Transverse colon (tissue), 4 donors: ENCODE measurements around the gene NEK11. TPM values are rescaled to one million over a fixed set of nuclear protein-coding genes. Genes with fewer than 3 reads are reported as not detected.

Experiments used
- DNase-seq: peaks from one replicate; pipeline ENCODE4 v3.0.0-alpha.2; 2019
- H3K27ac ChIP-seq, 4 donors: fragments of 200-600 bp; sonication (generic); 2 replicates each; pipeline ENCODE4 v1.5.1; 2016 to 2018; ENCODE audit warnings: inconsistent platforms in 4 of 4
- H3K27me3 ChIP-seq: fragments of 200-600 bp; sonication (generic); 2 replicates; pipeline ENCODE4 v1.5.1; 2017; ENCODE audit warnings: inconsistent platforms
- H3K36me3 ChIP-seq, 4 donors: fragments of 200-600 bp; sonication (generic); 2 replicates each; pipeline ENCODE4 v1.5.1; 2017 to 2019; ENCODE audit warnings: inconsistent platforms in 4 of 4
- H3K4me1 ChIP-seq, 4 donors: fragments of 200-600 bp; sonication (generic); 2 replicates each; pipeline ENCODE4 v1.5.1; 2017 to 2020; ENCODE audit warnings: inconsistent platforms in 4 of 4
- H3K4me3 ChIP-seq, 4 donors: fragments of 200-600 bp; sonication (generic); 1 replicate in 1 of 4; 2 replicates in 3 of 4; pipeline versions ENCODE4 v1.5.1 to v1.6.1; 2017 to 2019; ENCODE audit warnings: inconsistent platforms in 4 of 4
- H3K9me3 ChIP-seq, 2 donors: fragments of 200-600 bp; sonication (generic); 2 replicates each; pipeline ENCODE4 v1.5.1; 2017 to 2019; ENCODE audit warnings: inconsistent platforms in 2 of 2
- EP300 ChIP-seq: sonication (generic); formaldehyde crosslinking; IDR thresholded peaks from one replicate; pipeline ENCODE4 v1.6.1; 2017; ENCODE audit warnings: antibody characterized with exemption, low read depth
- POLR2A ChIP-seq: fragments of 450-650 bp; IDR thresholded peaks from one replicate; pipeline ENCODE4 v1.6.1; 2016; ENCODE audit warnings: antibody characterized with exemption, mild to moderate bottlenecking, moderate library complexity
- POLR2AphosphoS5 ChIP-seq, 3 donors: sonication (generic); formaldehyde crosslinking; IDR thresholded peaks; one replicate each; pipeline ENCODE4 v1.6.1; 2016; ENCODE audit warnings: antibody characterized with exemption in 3 of 3
- WGBS, 2 donors: methylation state at CpG; one replicate each; pipeline ENCODE4 v1.1.5; 2018; ENCODE audit warnings: low coverage in 1 of 2; 5-methylcytosine and 5-hydroxymethylcytosine counted together
- in situ Hi-C, 4 donors: fragments of 200-750 bp; cut with MboI; loops; one replicate each; pipeline versions ENCODE4 v1.15.0 to v1.15.1; 2017; ENCODE audit warnings: low sequenced_read_pairs in 3 of 4, low pct_ligation_motif_present in 1 of 4, low pct_unique_long_range_greater_than_20kb in 1 of 4
- intact Hi-C: fragments of 100-400 bp; cut with DNase I; formaldehyde crosslinking; loops from one replicate; pipeline ENCODE4 v1.15.1; 2023; ENCODE audit warnings: low total_unique reads
- total RNA-seq, 4 donors: library from RNA; depleted of rRNA; stranded (reverse); fragments of >200 nt; gene quantifications; one replicate each; pipeline ENCODE4 v1.1.0, GENCODE V29; 2016
- TF ChIP-seq, protein P1 (sequence below), 5 experiments: fragments of 200-600 bp in 3 of 5; fragments of 450-650 bp in 2 of 5; sonication (generic) in 3 of 5; IDR thresholded peaks; 1 replicate in 2 of 5; 2 replicates in 3 of 5; pipeline ENCODE4 v1.5.1; 2016 to 2017; ENCODE audit warnings: antibody characterized with exemption in 5 of 5, inconsistent platforms in 3 of 5, mild to moderate bottlenecking in 2 of 5, moderate library complexity in 1 of 5

The NEK11 gene
- total RNA-seq, 4 donors from 2014 or later = 4.6 to 12.3 (median 8.5) TPM

DNA sequence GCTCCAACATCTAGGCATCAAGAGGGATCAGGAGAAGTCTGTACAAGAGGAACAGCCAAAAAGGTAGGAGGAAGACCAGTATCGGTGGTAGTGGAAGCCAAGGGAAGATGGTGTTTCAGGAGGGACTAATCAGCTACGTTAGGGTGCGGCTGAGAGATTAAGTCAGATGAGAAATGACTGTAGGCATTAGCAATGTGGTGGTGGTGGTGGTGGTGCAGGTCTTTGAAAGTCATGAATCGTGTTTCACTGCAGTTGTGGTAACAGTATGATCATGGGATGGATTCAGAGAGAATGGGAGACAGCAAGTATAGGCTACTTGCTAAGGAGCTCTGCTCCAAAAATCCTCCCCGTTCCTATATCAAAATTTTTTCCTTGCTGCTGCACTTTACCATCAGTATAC lies 35.6 kb upstream of the NEK11 start:
- no peak for TF ChIP-seq POLR2A
- no peak for TF ChIP-seq EP300
- no peak for TF ChIP-seq POLR2AphosphoS5 (IDR thresholded peaks at IDR 0.05)
- TF ChIP-seq, protein P1, sequence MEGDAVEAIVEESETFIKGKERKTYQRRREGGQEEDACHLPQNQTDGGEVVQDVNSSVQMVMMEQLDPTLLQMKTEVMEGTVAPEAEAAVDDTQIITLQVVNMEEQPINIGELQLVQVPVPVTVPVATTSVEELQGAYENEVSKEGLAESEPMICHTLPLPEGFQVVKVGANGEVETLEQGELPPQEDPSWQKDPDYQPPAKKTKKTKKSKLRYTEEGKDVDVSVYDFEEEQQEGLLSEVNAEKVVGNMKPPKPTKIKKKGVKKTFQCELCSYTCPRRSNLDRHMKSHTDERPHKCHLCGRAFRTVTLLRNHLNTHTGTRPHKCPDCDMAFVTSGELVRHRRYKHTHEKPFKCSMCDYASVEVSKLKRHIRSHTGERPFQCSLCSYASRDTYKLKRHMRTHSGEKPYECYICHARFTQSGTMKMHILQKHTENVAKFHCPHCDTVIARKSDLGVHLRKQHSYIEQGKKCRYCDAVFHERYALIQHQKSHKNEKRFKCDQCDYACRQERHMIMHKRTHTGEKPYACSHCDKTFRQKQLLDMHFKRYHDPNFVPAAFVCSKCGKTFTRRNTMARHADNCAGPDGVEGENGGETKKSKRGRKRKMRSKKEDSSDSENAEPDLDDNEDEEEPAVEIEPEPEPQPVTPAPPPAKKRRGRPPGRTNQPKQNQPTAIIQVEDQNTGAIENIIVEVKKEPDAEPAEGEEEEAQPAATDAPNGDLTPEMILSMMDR (IDR thresholded peaks at IDR 0.05) = no peak
- Histone ChIP-seq H3K4me3 (no peak overlapping the region), H3K27me3 (no peaks in the 10 kb centered on the region), H3K4me1 (no peaks in the 10 kb centered on the region), H3K36me3 (peaks cover 0 to 10% (median 3%) of the 10 kb centered on the region in 4 donors), H3K27ac (no peak overlapping the region), H3K9me3 (no peaks in the 10 kb centered on the region)
- WGBS, 2 donors = 93 to 98% methylated on average over 5 of the region's 5 CpGs
- in situ Hi-C loops = no loop called here
- intact Hi-C loops = no loop called here
- DNase-seq = no peak

DNA sequence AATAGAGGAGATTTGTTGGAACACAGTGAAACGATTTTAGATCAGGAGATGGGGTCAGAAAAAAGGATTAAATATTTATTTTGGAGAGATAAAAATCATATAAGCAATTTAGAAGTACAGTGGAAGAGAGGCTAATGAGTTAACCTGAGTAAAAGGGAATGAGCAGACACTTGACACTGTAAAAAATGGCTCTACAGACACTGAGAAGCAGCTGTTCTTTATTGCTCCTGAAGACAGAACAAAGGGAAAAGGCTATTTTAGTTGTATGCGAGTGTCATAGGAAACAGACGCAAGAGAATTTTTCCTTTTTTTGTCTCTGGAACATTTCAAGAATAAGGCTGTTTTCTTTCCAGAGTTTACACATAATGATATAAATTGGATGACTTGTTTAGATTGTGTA lies 34.3 kb upstream of the NEK11 start:
- Histone ChIP-seq H3K36me3 (peaks cover 0 to 18% (median 3%) of the 10 kb centered on the region in 4 donors), H3K4me1 (no peaks in the 10 kb centered on the region), H3K27ac (no peak overlapping the region), H3K9me3 (no peaks in the 10 kb centered on the region), H3K4me3 (no peak overlapping the region), H3K27me3 (no peaks in the 10 kb centered on the region)
- WGBS, 2 donors = 58 to 73% methylated on average over 3 of the region's 3 CpGs
- intact Hi-C loops (no loop called here), in situ Hi-C loops (no loop called here)
- TF ChIP-seq, protein P1 (IDR thresholded peaks at IDR 0.05) = no peak
- TF ChIP-seq POLR2A (no peak), EP300 (no peak), POLR2AphosphoS5 (IDR thresholded peaks at IDR 0.05) (no peak)
- no peak for DNase-seq

DNA sequence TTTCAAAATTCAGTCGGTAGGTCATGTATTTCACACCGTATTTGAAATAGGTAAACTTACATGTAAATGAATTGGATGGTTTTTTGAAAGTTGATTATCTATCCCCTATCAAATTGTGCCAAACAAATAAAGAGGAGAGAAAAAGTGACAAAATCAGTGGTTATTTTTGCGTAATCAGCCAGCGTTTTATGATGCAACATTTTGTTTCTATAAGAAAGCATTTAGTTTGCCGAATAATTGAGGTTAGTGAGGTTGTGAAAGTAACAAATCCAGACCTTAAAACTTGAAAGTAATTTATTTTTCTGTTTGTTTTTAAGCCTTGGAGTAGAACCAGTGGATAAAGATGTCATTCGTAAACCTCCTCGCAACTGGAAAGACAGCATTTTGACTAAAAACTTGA lies 29.4 kb upstream of the NEK11 start:
- no peaks in the 10 kb centered on the region for H3K27me3 ChIP-seq
- no peaks in the 10 kb centered on the region for H3K9me3 ChIP-seq
- H3K36me3 ChIP-seq = peaks cover 0 to 34% (median 13%) of the 10 kb centered on the region in 4 donors
- no peaks in the 10 kb centered on the region for H3K4me1 ChIP-seq
- in situ Hi-C loops = no loop called here
- WGBS, 2 donors = 91 to 97% methylated on average over 7 of the region's 7 CpGs
- no peak overlapping the region for H3K4me3 ChIP-seq
- intact Hi-C loops = no loop called here
- DNase-seq = no peak
- no peak for TF ChIP-seq POLR2AphosphoS5 (IDR thresholded peaks at IDR 0.05)
- TF ChIP-seq, protein P1 (IDR thresholded peaks at IDR 0.05) = no peak
- TF ChIP-seq EP300 = no peak
- TF ChIP-seq POLR2A = no peak
- H3K27ac ChIP-seq = no peak overlapping the region

DNA sequence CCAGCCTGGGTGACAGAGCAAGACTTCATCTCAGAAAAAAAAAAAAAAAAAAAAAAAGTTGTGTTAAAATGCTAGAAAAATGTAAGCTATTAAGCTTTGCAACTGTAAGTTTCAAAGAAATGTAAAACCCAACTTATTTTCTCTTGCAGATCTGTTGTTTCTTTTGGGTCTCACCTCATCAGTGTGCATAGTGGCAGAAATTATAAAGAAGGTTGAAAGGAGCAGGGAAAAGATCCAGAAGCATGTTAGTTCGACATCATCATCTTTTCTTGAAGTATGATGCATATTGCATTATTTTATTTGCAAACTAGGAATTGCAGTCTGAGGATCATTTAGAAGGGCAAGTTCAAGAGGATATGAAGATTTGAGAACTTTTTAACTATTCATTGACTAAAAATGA lies 25.6 kb upstream of the NEK11 start:
- in situ Hi-C loops = loop anchor here in 2 of 4 donors (25.0 kb wide), 1 partner anchor 239 kb away; no protein-coding TSS in a partner anchor
- no peak overlapping the region for H3K4me3 ChIP-seq
- H3K4me1 ChIP-seq = no peaks in the 10 kb centered on the region
- H3K36me3 ChIP-seq = peaks cover 0 to 29% (median 12%) of the 10 kb centered on the region in 4 donors
- intact Hi-C loops = no loop called here
- DNase-seq = no peak
- no peaks in the 10 kb centered on the region for H3K27me3 ChIP-seq
- TF ChIP-seq POLR2A = no peak
- H3K9me3 ChIP-seq = no peaks in the 10 kb centered on the region
- WGBS, 2 donors = 82 to 94% methylated on average over 1 of the region's 1 CpG
- H3K27ac ChIP-seq = no peak overlapping the region

DNA sequence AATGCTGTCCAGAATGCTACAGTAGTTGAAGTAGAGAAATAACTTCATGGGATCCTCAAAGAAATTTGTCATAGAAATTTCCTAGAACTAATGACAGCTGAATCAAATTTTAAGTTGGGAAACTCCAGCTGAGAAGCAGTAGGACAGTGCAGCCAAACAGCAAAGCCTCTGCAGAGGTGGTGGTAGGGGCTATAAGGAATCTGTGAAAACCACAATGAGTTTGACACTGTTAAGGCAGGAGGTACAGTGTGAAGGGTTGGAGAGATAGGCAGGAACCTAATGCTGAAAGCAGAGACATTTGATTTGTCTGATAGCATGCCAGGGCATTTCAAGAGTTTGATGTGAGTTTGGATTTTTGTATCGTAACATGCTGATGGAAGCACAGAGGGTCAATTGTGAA lies 22.1 kb upstream of the NEK11 start:
- no peaks in the 10 kb centered on the region for H3K4me1 ChIP-seq
- no peak for TF ChIP-seq POLR2A
- TF ChIP-seq POLR2AphosphoS5 (IDR thresholded peaks at IDR 0.05) = no peak
- TF ChIP-seq EP300 = no peak
- TF ChIP-seq, protein P1 (IDR thresholded peaks at IDR 0.05) = no peak
- no peaks in the 10 kb centered on the region for H3K27me3 ChIP-seq
- in situ Hi-C loops (loop anchor here in 2 of 4 donors (25.0 kb wide), 1 partner anchor 242 kb away; no protein-coding TSS in a partner anchor), intact Hi-C loops (no loop called here)
- DNase-seq = no peak
- H3K27ac ChIP-seq = no peak overlapping the region
- H3K4me3 ChIP-seq = no peak overlapping the region
- WGBS, 2 donors = 98 to 100% methylated on average over 1 of the region's 1 CpG
- peaks cover 0 to 17% (median 8%) of the 10 kb centered on the region in 4 donors for H3K36me3 ChIP-seq
- no peaks in the 10 kb centered on the region for H3K9me3 ChIP-seq
